Activated naive CD4-positive, alpha-beta T cell treated with anti-CD3 and anti-CD28 coated beads, Interleukin-2, amount 50 U/mL, for 16 hours (primary cell): ENCODE data around the gene CGB1.

Experiments
- DNase-seq: peaks from one replicate; pipeline ENCODE4 v3.0.0-alpha.2; 2020

CGB1 gene

DNA sequence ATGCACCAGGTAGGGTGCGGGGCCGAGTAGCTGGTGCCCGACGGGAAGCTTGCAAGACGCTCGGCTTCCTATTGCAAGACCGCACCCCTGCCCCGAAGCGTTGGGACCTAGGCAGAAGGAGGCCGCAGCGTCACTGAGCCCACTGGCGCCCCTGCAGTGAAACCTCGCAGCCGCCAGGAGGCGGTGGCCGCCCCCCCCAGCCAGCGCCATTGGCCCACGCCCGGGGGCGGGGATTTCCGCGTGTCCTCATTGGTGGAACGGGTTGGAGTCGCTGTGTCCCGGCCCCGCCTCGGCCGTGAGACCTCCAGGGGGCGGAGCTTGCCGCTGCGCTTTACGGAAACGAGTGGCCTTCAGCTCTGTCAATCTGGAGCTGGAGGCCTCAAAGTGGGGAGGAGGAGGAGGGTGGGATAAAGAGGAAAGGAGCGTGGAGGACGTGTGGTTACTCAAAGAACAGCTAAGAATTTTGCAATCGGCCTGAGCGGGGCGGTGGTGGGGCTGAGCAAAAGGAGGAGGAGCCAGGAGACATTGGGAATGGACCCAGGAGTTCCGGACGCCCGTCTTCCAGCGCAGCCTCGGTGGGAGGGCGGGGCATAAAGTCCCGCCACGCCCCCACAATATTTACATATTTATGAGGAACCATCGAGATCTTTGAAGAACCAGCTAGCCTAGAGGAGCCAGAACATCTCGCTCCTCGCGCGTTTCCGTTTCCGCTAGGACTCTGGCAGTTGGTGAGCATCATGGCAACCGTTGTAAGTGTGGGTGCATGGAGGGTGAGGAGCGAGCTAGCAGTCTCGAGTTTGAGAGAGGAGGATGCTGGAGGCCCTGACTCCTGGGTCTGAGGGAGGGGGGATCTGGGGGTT, 43.3 kb downstream of the CGB1 start, which contains the start of the genes GYS1 and RUVBL2:
Gene GYS1 (minus strand): TSS at position 135 of the 860 bp plus-strand sequence. CDS start 197 bp downstream, outside the sequence.
Gene RUVBL2 (plus strand): TSS at position 713 of the 860 bp plus-strand sequence. CDS start 25 bp downstream, at position 738.
- peak; percentile 100 for DNase-seq

DNA sequence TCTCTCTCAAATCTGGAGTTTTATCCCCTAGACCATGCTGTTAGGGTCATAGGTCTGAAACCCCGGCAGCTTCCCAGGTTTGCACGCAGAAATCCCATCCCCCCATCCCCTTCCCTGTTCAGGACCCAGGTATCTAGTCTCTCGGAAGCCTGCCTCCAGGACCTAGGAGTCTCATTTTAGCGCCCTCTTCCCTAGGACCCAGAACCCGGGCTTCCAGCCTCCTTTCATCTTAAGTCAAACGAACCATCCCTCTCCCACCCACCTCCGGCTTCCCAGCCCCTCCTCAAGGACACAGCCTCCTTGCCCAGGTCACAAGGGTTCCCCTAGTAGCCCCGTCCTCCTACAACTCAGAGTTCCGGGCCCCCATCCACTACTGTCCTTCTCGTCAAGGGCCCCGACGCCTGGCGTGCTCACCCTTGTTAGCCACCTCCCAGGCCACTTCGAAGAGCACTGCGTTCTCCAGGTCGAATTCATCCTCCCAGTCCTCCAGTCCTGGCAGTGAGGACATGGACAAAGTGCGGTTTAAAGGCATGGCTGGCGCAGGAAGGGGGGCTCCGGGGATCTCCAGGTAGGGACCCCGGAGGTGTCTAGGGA, 44.0 kb downstream of the CGB1 start:
- no peak for DNase-seq

GRCh38 chr19:48991873-48992580, 44.7 kb downstream of the CGB1 start:
- no peak for DNase-seq

- DNase-seq, result no peak
These were observed 45.6 kb downstream of the CGB1 start for GRCh38 chr19:48991011-48991609.

- no peak for DNase-seq
These were observed 46.3 kb downstream of the CGB1 start for GRCh38 chr19:48990400-48990799.

GRCh38 chr19:48989701-48990291, 46.9 kb downstream of the CGB1 start:
- DNase-seq, result no peak

DNA sequence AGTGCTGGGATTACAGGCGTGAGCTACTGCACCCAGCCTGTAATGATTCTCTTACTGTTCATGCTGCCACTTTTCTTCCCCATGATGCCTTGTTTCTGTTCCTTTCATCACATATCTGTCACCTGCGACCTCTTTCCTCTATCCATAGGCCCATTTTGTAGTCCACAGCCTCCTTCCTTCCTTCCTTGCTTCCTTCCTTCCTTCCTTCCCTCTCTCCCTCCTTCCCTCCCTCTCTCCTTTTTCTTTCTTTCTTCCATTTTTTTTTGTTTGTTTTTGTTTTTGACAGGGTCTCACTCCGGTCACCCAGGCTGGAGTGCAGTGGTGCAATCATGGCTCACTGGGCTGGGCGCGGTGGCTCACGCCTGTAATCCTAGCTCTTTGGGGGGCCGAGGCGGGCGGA, 47.8 kb downstream of the CGB1 start:
- DNase-seq, result no peak

GRCh38 chr19:48988286-48988685, 48.4 kb downstream of the CGB1 start:
- no peak for DNase-seq

DNA sequence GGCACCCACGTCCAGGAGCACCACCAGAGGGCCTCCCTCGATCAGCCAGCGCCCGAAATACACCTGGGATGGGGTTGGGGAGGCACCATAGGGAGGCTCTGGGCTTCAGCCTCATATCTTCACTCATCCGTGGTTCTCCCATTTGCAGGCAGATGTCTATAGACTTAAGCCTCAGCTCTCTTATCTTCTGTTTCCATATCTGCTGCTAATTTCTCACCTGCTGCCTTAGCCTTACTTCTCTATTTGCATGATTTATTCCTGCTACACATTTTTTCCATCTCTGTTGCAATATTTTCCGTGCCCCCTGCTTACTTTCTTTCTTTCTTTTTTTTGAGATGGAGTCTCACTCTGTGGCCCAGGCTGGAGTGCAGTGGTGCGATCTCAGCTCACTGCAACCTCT, 49.4 kb downstream of the CGB1 start:
- DNase-seq, result no peak

DNA sequence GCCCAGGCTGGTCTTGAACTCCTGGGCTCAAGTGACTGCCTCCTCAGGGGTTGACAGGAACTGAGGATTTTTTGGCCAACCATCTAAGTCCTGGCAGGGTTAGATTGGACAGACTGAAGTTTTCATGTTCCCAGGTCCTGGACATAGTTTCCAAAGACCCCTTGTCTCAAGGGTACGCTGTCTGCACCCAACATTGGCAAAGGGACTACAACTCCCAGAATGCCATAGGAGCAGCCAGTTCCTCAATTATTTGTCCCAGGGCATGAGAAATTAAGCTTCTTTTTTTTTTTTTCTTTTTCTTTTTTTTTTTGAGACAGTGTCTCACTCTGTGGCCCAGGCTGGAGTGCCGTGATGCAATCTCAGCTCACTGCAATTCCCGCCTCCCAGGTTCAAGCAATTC, 50.5 kb downstream of the CGB1 start:
- DNase-seq, result no peak

DNA sequence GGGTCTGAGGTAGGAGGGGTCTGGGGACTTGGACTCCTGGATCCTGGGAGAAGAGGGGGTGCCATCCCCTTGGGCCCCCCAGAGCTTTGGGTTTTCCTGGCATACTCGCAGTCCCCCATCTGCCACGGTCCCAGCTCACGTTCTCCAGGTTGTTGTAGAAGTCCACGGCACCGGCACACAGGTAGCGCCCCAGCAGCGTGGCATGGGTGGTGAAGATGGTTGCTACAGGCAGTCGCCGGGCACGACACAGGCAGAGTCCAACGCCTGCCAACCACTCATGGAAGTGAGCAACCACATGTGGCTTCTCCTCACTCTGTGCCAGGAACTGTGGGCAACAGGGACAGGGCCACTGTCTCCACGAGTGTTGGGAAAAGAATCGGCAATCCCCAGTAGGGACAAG, 51.0 kb downstream of the CGB1 start:
- no peak for DNase-seq
